Mucosa of descending colon (tissue), 3 donors: Measurements from ENCODE around the gene IFNGR1. TPM values are rescaled to one million over a fixed set of nuclear protein-coding genes. Genes with fewer than 3 reads are reported as not detected.

ENCODE experiments used
- ATAC-seq: fragments of 200-7000 bp; cut with Tn5 transposase; one replicate; pipeline ENCODE4 v1.9.1; 2020; ENCODE audit warnings: mild to moderate bottlenecking, moderate library complexity
- DNase-seq, 3 donors: peaks; one replicate each; pipeline ENCODE4 v3.0.0-alpha.2; 2020
- H3K36me3 ChIP-seq: fragments of 200-600 bp; one replicate; pipeline ENCODE4 v1.8.0; 2021; ENCODE audit warnings: low read depth, mild to moderate bottlenecking
- H3K4me1 ChIP-seq: fragments of 200-600 bp; one replicate; pipeline ENCODE4 v1.8.0; 2021; ENCODE audit warnings: low read depth, mild to moderate bottlenecking
- H3K4me3 ChIP-seq: fragments of 200-600 bp; one replicate; pipeline ENCODE4 v1.8.0; 2021; ENCODE audit warnings: mild to moderate bottlenecking
- H3K9me3 ChIP-seq: fragments of 200-600 bp; one replicate; pipeline ENCODE4 v1.8.0; 2021; ENCODE audit warnings: mild to moderate bottlenecking
- intact Hi-C, 2 donors: fragments of 100-400 bp; cut with DNase I in 1 of 2; cut with micrococcal nuclease in 1 of 2; formaldehyde crosslinking; loops; one replicate each; pipeline versions ENCODE4 v1.11.0 to v1.11.1; 2022; cut with DNase I, micrococcal nuclease
- total RNA-seq, 3 donors: library from RNA; stranded (reverse); fragmentation: NEBNext Ultra II Directional in 2 of 3; extraction: Animal tissue kit (Norgen Biotek cat#: 25700) in 2 of 3; gene quantifications; one replicate each; pipeline versions ENCODE4 v1.2.1 to v1.2.4, GENCODE V29; 2021 to 2023
- TF ChIP-seq, protein P1 (sequence below): fragments of 200-600 bp; IDR thresholded peaks from one replicate; pipeline ENCODE4 v1.8.0; 2022; ENCODE audit warnings: antibody characterized with exemption, mild to moderate bottlenecking
- donor health status: DM: no; HTN: no; CAD: no; lungs with moderate emphysema.
- donor health status: DM: no; HTN: no; CAD: no.
- donor health status: DM: no; HTN: yes; CAD: no.

IFNGR1 gene
- total RNA-seq, 3 donors from 2014 or later, result 77.1 to 133 (median 97.6) TPM

DNA sequence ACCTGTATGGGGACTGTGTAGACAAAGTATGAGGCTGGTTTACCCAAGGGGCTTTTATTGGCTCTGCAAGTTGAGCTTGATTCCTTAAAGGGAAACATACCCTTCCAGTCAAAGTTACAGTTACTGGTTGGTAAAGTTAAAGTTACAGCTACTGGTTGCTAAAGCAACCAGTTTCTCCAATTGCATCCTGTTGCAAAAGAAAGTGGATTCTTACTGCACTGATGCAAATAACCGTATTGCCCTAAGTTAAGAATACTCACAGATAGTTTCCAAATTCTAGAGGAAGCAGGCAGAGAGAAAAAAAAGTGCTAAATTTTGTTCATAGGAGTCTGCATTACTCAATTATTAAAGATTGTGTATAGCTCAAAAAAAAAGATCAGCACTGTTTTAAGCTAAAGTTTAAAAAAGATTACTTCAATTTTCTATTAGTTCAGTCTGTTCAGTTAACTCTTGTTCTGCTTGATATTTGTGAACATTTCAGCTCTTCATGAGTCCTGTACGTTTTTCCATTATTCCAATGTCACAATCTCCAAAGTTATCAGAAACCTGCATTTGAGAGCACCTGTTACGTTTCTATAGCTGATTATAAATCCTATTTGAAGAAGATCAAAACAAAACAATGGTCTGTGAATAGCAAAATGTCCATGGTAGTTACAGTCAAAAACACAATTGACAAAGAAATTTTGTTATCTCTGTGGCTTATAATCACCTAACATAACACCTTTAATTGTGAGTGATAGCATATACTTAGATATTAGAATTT lies 37.1 kb downstream of the IFNGR1 start:
- DNase-seq (no peak), ATAC-seq (no peak)
- Histone ChIP-seq H3K36me3 (no peaks in the 10 kb centered on the region), H3K4me1 (no peaks in the 10 kb centered on the region), H3K4me3 (no peak overlapping the region), H3K9me3 (peaks cover 43% of the 10 kb centered on the region)
- TF ChIP-seq, protein P1, sequence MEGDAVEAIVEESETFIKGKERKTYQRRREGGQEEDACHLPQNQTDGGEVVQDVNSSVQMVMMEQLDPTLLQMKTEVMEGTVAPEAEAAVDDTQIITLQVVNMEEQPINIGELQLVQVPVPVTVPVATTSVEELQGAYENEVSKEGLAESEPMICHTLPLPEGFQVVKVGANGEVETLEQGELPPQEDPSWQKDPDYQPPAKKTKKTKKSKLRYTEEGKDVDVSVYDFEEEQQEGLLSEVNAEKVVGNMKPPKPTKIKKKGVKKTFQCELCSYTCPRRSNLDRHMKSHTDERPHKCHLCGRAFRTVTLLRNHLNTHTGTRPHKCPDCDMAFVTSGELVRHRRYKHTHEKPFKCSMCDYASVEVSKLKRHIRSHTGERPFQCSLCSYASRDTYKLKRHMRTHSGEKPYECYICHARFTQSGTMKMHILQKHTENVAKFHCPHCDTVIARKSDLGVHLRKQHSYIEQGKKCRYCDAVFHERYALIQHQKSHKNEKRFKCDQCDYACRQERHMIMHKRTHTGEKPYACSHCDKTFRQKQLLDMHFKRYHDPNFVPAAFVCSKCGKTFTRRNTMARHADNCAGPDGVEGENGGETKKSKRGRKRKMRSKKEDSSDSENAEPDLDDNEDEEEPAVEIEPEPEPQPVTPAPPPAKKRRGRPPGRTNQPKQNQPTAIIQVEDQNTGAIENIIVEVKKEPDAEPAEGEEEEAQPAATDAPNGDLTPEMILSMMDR, result no peak
- intact Hi-C loops, result no loop called here

DNA sequence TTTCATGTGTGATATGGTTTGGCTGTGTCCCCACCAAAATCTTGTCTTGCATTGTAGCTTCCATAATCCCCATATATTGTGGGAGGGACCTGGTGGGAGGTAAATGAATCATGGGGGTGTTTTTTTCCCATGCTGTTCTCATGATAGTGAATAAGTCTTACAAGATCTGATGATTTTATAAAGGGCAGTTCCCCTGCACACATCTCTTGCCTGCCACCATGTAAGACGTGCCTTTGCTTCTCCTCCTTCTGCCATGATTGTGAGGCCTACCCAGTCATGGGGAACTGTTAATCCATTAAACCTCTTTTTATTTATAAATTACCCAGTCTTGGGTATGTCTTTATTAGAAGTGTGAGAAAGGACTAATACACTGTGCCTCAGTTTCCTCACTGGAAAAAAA lies 41.6 kb downstream of the IFNGR1 start:
- DNase-seq (no peak), ATAC-seq (no peak)
- TF ChIP-seq, protein P1, result no peak
- no peak overlapping the region for H3K4me3 ChIP-seq
- peaks cover 11% of the 10 kb centered on the region for H3K9me3 ChIP-seq
- H3K36me3 ChIP-seq, result no peaks in the 10 kb centered on the region
- H3K4me1 ChIP-seq, result no peaks in the 10 kb centered on the region
- intact Hi-C loops, result no loop called here

DNA sequence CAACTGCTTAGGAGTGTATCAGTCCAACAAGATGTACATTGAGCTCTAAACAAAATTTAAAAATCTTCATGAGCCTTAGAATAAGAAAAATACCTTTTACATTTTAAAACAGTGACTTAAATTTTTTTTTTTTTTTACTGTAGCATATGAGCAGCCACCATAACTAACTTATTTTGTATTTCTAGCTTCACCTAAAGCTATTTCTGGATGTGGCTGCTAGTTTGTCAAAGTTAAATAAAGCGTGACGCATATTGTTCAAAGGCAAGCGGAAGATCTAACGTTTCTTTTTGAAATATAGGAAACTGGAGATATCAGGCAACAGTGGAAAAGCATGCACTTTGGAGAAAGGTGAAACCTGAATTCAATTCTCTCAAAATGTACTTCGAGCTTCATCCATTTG lies 42.5 kb downstream of the IFNGR1 start:
- Histone ChIP-seq H3K9me3 (peaks cover 3% of the 10 kb centered on the region), H3K36me3 (no peaks in the 10 kb centered on the region), H3K4me3 (no peak overlapping the region), H3K4me1 (no peaks in the 10 kb centered on the region)
- DNase-seq, result no peak
- intact Hi-C loops, result no loop called here
- TF ChIP-seq, protein P1, result no peak
- ATAC-seq, result no peak

DNA sequence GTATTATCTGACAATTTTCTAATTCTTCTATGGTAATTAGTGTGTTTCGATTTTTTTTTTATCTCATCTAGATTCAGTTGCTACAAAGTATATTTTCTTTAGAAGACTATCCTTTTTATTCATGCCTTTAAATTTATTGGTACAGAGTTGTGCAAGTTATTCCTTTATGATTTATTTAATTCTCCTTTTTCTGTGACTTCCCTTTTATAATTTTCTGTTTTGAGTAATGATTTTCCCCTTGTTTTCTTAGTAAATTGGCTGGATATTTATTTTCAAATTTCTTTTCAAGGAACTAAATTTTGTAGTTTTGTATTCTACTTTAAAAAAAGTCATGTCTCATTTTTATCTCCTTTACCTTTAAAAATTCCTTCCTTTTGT lies 43.3 kb downstream of the IFNGR1 start:
- intact Hi-C loops, result no loop called here
- no peaks in the 10 kb centered on the region for H3K4me1 ChIP-seq
- TF ChIP-seq, protein P1, result no peak
- H3K9me3 ChIP-seq, result no peaks in the 10 kb centered on the region
- ATAC-seq (no peak), DNase-seq (no peak)
- no peak overlapping the region for H3K4me3 ChIP-seq
- no peaks in the 10 kb centered on the region for H3K36me3 ChIP-seq

DNA sequence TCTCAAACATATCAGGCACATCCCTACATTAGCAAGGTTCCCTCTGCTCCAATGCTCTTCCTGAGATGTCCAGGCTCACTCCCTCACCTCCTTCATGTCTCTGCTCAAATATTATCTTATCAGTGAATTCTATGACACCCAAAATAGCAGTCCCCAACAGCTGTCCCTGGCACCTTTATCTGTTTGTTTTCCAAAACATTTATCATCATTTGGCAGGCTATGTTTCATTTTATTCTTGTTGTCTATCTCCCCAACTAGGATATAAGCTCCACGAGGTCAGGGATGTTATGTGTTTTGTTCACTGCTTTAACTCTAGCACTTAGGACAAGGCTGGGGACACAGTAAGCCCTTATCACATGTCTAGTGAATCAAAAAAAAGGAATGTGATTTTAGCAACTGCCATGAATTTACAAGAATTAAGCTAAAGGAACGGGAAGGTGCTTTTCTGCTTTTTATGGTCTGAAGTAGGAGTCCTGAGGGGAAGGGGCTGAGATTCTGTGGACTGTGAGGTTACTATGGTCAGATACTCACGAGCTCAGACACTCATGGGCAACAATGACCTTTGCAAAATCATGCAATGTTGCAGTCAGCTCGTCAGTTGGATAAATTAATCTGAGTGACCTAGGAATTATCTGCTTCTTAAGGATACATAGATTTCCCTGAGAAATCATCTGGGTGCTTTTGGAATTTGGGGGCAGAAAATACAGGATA lies 43.9 kb downstream of the IFNGR1 start:
- TF ChIP-seq, protein P1, result no peak
- Histone ChIP-seq H3K4me1 (no peaks in the 10 kb centered on the region), H3K4me3 (no peak overlapping the region), H3K36me3 (no peaks in the 10 kb centered on the region), H3K9me3 (no peaks in the 10 kb centered on the region)
- intact Hi-C loops, result no loop called here
- no peak for ATAC-seq
- DNase-seq, result no peak
